Measurements from ENCODE around the gene ZSCAN5A. TPM values are rescaled to one million over a fixed set of nuclear protein-coding genes. Genes with fewer than 3 reads are reported as not detected.
"Not testable (repeated sequence)": the region's sequence is repeated elsewhere in the genome, so short reads cannot be mapped to it uniquely, and the experiment has no call there.

ZSCAN5A gene
- total RNA-seq, 4 donors from 2014 or later, result 7.4 to 22.1 (median 17.7) TPM

GRCh38 chr19:56308792-56309191 is 5.8 kb downstream of the ZSCAN5A start:
- TF ChIP-seq POLR2A (IDR thresholded peaks at IDR 0.05), result no peak
- TF ChIP-seq CTCF (IDR thresholded peaks at IDR 0.05), result no peak
- no peaks in the 10 kb centered on the region for H3K27me3 ChIP-seq
- no peaks in the 10 kb centered on the region for H3K9me3 ChIP-seq
- no peak overlapping the region for H3K4me3 ChIP-seq (replicated peaks in 1 of 3)
- DNase-seq, result no peak
- H3K36me3 ChIP-seq, result no peaks in the 10 kb centered on the region
- H3K27ac ChIP-seq, result no peak overlapping the region
- peaks cover 2 to 4% of the 10 kb centered on the region in 2 donors for H3K4me1 ChIP-seq
- WGBS, 2 donors, result 92 to 96% methylated on average over 7 of the region's 7 CpGs
- intact Hi-C loops (cut with DNase I), result no loop called here

- H3K27ac ChIP-seq; H3K4me3 ChIP-seq (replicated peaks in 1 of 3); H3K27me3 ChIP-seq; H3K4me1 ChIP-seq; DNase-seq; H3K9me3 ChIP-seq; H3K36me3 ChIP-seq; intact Hi-C loops (cut with DNase I): not testable (repeated sequence)
- 88 to 90% methylated on average over 6 of the region's 6 CpGs for WGBS, 2 donors
These were observed 7.6 kb downstream of the ZSCAN5A start for GRCh38 chr19:56307062-56307461.

GRCh38 chr19:56306016-56306415 is 8.6 kb downstream of the ZSCAN5A start:
- Histone ChIP-seq H3K4me1 (no peaks in the 10 kb centered on the region), H3K27ac (no peak overlapping the region), H3K4me3 (replicated peaks in 1 of 3) (no peak overlapping the region), H3K9me3 (no peaks in the 10 kb centered on the region), H3K36me3 (no peaks in the 10 kb centered on the region), H3K27me3 (no peaks in the 10 kb centered on the region)
- DNase-seq, result no peak
- TF ChIP-seq CTCF (IDR thresholded peaks at IDR 0.05), result no peak
- 88 to 95% methylated on average over 9 to 11 of the region's 11 CpGs for WGBS, 2 donors
- intact Hi-C loops (cut with DNase I), result no loop called here

- no peaks in the 10 kb centered on the region for H3K27me3 ChIP-seq
- intact Hi-C loops (cut with DNase I), result no loop called here
These were observed 10.4 kb downstream of the ZSCAN5A start for GRCh38 chr19:56304243-56304642.

GRCh38 chr19:56301886-56302620 is 12.6 kb downstream of the ZSCAN5A start:
- 69 to 71% methylated on average over 9 of the region's 9 CpGs for WGBS, 2 donors
- H3K36me3 ChIP-seq, result peaks cover 0 to 3% of the 10 kb centered on the region in 2 donors
- no peaks in the 10 kb centered on the region for H3K9me3 ChIP-seq
- TF ChIP-seq CTCF (IDR thresholded peaks at IDR 0.05) (no peak), POLR2A (IDR thresholded peaks at IDR 0.05) (no peak)
- H3K27me3 ChIP-seq, result no peaks in the 10 kb centered on the region
- no peak for DNase-seq
- no peak overlapping the region for H3K4me3 ChIP-seq (replicated peaks in 1 of 3)
- no peaks in the 10 kb centered on the region for H3K4me1 ChIP-seq
- intact Hi-C loops (cut with DNase I), result no loop called here
- H3K27ac ChIP-seq, result no peak overlapping the region

More at GRCh38 chr19:56304243-56304642, 10.4 kb downstream of the ZSCAN5A start:
- peaks cover 0 to 3% of the 10 kb centered on the region in 2 donors for H3K36me3 ChIP-seq
- H3K4me3 ChIP-seq (replicated peaks in 1 of 3), result no peak overlapping the region
- 91 to 97% methylated on average over 9 of the region's 9 CpGs for WGBS, 2 donors
- H3K9me3 ChIP-seq, result no peaks in the 10 kb centered on the region
- no peaks in the 10 kb centered on the region for H3K4me1 ChIP-seq
- no peak for TF ChIP-seq POLR2A (IDR thresholded peaks at IDR 0.05)
- no peak for TF ChIP-seq CTCF (IDR thresholded peaks at IDR 0.05)
- H3K27ac ChIP-seq, result no peak overlapping the region
- no peak for DNase-seq
